GM04504 (cell line): ENCODE results near the gene ALDH2.
"Not testable (repeated sequence)": the region's sequence is repeated elsewhere in the genome, so short reads cannot be mapped to it uniquely, and the experiment has no call there.

Experiments used
- DNase-seq: peaks from one replicate; pipeline ENCODE4 v3.0.0-alpha.2; 2012; ENCODE audit warnings: low read depth

ALDH2 gene

DNA sequence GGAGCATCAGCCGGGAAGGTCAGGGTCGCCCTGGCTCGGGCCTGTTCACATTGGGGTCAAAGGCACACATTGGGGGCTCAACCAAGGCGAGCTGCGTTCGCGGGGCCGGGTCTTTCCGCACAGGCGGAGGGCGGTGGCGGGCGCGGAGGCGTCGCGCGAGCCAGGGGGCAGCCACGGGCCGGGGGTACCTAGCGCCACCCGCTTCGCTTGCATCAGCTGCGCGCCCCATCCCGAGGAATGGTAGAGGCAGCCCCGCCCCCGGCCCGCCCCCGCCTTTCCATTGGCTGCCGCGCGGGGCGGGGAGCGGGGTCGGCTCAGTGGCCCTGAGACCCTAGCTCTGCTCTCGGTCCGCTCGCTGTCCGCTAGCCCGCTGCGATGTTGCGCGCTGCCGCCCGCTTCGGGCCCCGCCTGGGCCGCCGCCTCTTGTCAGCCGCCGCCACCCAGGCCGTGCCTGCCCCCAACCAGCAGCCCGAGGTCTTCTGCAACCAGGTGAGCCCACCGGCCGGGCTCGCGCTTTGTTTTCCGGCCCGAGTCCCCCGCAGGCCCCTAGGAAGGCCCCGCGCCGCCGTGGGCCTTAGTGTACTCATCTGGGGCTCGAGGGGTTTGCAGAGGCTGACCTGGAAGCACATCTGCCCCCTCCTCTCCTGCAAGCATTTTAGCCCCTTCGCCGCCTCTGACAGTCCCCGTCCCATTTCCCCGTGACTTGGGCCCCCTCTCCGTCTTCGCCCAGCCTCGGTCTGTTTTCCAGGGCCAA lies at the start of gene ALDH2:
Gene ALDH2, plus strand, starts transcription at position 326 of the 754 bp plus-strand sequence. Its CDS starts 50 bp downstream, at position 376.
- DNase-seq = no peak

DNA sequence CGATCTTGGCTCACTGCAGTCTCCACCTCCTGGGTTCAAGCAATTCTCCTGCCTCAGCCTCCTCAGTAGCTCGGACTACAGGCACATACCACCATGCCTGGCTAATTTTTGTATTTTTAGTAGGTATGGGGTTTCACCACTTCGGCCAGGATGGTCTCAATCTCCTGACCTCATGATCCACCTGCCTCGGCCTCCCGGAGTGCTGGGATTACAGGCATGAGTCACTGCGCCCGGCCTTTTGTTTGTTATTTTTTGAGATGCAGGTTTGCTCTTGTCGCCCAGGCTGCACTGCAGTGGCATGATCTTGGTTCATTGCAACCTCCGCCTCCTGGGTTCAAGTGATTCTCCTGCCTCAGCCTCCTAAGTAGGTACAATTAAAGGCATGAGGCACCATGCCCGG lies 47.4 kb upstream of the ALDH2 start:
- DNase-seq = not testable (repeated sequence)

DNA sequence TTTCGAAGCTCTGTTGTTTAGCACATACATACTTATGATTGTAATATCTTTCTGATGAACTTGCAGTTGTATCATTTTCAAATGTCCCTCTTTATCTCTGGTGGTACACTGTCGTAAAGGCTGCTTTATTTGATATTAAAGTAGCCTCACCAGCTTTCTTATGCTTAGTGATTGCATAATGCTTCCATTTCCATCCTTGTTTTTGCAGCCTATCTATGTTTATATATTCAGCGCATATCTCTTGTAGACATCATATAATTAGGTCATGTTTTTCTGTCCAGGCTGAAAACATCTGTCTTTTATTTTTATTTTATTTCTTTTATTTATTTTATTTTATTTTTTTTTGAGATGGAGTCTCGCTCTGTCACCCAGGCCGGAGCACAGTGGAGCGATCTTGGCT lies 46.3 kb upstream of the ALDH2 start:
- no peak for DNase-seq

DNA sequence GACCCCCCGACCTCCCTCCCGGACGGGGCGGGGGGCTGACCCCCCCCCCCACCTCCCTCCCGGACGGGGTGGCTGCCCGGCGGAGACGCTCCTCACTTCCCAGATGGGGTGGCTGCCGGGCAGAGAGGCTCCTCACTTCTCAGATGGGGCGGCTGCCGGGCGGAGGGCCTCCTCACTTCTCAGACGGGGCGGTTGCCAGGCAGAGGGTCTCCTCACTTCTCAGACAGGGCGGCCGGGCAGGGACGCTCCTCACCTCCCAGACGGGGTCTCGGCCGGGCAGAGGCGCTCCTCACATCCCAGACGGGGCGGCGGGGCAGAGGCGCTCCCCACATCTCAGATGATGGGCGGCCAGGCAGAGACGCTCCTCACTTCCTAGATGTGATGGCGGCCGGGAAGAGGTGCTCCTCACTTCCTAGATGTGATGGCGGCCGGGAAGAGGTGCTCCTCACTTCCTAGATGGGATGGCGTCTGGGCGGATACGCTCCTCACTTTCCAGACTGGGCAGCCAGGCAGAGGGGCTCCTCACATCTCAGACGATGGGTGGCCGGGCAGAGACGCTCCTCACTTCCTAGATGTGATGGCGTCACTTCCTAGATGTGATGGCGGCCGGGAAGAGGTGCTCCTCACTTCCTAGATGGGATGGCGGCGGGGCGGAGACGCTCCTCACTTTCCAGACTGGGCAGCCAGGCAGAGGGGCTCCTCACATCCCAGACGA lies 42.9 kb upstream of the ALDH2 start:
- DNase-seq = not testable (repeated sequence)

DNA sequence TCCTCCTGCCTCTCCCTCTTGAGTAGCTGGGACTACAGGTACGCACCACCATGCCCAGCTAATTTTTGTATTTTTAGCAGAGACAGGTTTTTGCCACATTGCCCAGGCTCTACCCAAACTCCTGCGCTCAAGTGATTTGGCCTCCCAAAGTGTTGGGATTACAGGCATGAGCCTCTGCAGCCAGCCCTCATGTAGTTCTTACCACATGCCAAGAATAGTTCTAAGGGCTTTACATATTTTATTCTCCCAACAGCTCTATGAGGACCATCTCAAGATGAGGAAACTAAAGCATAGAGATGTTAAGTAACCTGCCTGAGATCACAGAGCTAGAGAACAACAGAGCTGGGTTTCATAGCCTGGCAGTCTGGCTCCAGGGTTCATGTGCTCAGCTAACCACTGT lies 37.9 kb upstream of the ALDH2 start:
- DNase-seq = no peak

DNA sequence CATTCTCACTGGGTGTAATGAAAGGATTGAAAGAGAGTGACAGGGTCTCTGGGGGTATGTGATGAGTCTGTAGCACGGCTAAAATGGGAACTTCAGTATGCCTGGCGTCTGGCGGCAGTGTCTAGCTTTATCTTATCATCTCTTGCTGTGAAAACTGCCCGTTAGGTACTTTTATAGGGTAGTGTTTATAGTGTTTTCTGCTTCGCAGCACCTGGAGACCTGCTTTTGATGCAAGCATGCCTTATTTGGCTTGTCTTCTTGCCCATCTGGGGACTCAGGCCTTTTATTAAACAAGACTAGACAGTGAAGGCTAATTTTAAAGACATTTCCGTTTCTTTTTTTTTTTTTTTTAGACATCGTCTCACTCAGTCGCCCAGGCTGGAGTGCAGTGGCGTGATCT lies 36.3 kb upstream of the ALDH2 start:
- DNase-seq = no peak

DNA sequence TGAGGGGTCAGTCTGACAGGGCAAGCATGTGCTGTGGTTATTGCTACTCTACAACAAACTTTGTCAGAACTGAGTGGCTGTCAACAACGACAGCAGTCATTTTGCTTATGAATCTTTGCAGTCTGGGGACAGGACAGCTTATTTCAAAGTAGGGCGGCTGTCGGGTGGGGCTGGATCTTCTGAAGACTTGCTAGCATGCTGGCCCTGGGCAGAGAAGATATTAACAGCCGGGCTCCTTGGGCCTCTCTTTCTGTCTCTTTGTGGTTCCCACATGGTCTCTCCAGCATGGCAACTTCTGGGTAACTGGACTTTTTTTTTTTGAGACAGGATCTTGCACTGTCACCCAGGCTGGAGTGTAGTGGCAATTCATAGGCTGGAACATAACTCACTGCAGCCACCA lies 33.9 kb upstream of the ALDH2 start:
- DNase-seq = no peak

DNA sequence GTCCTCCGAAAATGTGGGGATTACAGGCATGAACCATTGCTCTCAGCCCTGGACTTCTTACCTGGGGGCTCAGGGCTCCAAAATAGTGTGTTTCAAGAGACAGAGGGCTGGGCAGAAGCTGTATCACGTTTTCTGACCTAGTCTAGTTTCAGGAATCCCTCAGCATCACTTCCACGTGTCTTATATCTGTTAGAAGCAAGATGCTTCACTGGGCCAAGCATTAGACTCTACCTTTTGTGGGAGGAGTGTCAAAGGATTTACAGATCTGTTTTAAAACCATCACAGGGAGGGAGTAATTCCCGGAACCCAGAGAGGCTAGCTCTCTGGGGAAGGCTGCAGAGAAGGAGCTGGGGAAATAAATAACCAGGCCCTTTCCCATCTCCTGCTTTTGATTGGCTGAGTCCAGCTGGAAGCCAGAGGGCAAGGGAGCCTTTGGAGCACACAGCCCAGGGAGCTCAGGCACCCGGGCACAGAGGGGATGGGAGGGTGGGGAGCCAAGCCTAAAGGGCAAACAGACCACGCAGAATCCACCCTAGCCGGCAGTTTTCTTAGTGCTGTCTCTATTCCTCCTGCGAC lies 33.3 kb upstream of the ALDH2 start:
- DNase-seq = no peak

DNA sequence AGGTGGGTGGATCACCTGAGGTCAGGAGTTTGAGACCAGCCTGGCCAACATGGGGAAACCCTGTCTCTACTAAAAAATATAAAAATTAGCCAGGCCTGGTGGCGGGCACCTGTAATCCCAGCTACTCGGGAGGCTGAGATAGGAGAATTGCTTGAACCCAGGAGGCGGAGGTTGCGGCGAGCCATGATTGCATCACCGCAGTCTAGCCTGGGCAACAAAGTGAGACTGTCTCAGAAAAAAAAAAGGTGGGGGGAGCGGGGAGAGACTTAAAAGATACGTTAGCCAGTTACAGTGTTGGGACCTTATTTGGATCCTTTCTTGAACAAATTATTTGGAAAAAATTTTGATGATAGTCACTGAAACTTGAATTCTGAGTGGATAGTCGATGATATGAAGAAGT lies 27.2 kb upstream of the ALDH2 start:
- DNase-seq = not testable (repeated sequence)

DNA sequence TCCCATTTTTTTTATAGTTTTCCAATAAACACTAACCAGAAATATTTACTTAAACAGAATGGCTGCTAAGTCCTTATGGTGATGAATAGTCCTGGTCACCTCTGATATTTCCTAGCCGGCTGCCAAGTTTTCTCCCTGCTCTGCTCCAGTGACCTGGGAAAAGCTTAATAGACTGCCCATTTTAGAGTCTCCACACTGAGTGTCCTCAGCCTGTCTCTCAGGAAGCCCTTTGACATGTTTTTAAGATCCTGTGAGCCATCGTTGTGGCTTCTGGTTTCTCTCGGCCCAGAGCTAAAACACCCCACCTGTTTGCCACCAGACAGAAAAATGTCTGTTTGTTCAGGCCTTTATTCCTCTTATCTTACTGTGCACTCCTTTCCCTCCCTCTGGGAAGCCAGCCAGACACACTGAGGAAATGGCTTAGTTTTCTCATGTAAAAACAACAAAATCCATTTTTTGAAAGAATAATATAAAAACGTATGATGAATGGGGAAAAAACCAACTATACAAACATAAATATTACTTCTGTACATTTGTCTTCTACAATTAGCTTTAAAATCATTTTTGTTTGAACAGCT lies 25.4 kb upstream of the ALDH2 start:
- DNase-seq = no peak

DNA sequence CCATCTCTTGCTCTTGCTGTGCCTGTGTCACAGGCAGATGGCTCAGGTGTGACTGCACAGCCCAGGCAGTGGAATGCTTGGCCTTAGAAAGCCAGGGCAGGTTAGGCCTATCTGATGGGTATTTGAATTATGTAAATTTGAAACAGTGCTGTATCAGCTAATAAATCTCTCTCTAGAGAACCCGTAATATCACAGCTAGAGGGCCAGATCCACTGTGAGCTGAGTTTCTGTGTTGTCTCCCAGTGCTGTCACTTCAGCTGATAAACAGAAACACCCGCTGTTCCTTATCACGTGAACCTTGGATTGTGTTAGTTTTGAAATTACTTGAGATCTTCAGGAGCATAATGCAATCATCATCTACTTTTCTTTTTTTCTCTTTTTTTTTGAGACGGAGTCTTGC lies 21.5 kb upstream of the ALDH2 start:
- no peak for DNase-seq

DNA sequence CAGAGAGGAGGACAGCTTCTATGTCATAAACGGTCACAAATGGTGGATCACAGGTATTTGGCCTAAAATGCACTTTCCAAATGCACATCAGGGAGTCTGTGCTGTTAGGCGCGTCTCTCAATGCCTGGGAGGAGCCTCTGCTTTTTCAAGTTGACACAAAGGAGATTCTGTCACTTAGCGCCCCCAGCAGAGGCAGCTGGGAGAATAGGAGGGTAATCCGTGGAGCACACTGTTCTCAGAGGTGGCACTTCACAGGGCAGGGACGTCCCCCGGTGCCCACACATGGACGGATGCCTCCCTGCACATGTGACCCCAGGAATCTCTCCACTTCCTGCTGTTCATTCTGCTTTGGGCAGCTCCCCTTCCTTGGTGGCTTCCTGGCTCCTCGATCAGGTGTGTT lies 19.4 kb upstream of the ALDH2 start:
- no peak for DNase-seq

DNA sequence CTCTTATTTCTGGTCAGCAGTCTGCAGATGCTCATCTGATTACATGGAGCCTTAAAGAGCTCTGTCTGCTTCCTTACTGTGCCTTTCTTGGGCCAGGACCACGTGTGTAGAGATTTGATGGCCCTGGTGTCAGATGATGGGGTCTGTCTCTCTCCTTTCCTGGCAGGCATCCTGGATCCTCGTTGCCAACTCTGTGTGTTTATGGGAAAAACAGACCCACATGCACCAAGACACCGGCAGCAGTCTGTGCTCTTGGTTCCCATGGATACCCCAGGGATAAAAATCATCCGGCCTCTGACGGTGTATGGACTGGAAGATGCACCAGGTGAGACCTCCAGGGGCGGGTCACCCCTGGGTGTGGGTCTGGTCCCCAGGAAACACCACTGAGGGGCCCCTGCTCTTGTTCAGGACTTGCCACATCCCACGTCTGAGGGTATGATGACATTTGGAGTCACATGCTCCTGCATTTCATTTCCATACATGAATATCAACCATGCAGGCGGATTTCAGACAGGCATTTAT lies 18.5 kb upstream of the ALDH2 start:
- no peak for DNase-seq

DNA sequence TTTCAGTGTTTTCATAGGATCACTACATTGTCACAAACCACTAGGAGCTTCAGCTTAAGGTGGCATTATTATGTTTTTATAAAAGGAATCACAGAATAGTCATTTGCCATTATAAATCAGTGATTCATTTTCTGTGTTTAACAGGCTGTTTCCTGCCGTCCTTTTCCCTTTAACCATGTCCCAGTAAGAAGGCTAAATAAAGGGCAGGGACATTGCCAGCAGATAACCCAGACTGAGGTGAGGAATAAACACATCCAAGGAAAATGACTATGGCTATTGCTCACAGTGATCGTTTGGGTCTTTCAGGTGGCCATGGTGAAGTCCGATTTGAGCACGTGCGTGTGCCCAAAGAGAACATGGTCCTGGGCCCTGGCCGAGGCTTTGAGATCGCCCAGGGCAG lies 17.9 kb upstream of the ALDH2 start:
- no peak for DNase-seq

DNA sequence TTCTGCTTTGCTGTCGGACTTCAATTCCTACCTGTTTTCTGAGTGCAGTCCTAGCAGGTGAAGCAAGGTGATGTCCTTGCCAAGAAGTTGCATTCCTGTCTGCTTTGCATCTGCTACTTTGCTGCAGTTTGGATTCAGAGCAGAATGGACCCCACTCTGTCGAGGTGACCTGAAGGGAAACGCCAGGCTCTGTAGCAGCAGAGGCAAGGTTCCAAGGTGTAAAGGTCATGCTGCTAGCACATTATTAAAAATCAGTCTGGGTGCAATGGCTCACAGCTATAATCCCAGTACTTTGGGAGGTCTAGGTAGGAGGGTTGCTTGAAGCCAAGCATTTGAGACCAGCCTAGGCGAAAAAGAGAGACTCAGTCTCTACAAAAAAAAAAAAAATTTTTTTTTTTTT lies 17.3 kb upstream of the ALDH2 start:
- no peak for DNase-seq

DNA sequence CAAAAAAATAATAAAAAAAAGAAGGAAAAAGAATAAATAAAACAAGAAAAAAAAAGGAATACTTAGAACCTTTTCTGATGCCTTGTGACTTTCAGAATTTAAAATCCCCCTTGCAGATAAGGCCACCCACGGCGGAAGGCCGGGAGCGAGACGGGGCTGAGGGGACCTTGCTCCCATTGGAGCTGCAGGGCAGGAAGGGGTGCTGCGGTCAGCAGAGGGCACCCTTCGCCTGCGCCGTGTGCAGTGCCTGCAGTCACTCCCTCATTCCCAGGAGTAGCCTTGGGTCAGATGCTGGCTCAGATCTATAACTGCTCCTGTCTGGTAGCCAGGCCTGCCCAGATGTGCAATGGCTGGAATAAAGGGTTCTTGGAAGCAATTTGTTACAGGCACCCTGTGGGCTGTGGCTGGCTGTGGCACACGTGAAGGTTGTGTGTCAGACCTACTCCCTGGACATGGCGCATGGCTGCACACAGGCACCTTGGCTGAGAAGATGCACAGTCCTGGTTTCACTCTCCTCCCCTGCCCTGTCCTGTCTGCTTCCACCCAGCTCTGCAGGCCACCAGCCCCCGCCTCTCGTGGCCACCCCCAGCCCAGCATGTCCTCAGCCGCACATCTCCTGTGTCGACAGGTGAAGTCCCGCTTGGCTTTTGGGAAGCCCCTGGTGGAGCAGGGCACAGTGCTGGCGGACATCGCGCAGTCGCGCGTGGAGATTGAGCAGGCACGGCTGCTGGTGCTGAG lies 13.4 kb upstream of the ALDH2 start:
- DNase-seq = no peak

DNA sequence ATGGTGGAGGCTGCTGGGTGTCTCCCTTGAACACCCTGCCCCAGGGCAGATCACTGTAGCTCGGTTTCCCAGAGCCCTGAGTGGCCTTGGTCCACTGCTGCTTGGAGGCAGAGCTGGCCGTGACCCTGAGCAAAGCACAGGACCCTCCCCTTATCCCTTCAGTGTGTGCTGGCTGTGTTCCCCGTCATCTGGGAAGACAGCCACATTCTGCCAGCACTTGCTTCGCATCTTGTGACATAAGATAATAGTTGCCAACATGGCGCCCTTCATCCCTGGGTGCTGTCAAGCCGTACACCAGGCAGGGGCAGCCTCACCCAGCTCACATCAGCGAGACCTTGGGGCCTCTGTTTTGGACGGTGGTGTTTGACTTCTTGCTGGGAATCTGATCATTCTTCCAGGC lies 12.1 kb upstream of the ALDH2 start:
- DNase-seq = no peak

DNA sequence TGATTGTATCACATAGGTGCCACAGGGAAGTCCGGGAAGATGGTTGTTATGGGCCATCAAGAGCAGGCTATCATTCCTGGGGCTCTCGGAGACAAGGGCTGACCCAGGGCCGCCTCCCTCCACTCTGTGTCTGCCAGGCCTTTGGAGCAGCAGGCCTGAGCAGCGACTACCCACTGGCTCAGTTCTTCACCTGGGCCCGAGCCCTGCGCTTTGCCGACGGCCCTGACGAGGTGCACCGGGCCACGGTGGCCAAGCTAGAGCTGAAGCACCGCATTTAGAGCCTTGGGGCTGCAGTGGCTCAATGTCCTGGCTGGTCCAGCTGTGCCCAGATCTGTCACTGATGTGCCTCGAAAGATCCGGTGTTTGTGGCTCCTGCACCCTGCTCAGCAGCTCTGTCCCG lies 10.5 kb upstream of the ALDH2 start:
- DNase-seq = no peak

DNA sequence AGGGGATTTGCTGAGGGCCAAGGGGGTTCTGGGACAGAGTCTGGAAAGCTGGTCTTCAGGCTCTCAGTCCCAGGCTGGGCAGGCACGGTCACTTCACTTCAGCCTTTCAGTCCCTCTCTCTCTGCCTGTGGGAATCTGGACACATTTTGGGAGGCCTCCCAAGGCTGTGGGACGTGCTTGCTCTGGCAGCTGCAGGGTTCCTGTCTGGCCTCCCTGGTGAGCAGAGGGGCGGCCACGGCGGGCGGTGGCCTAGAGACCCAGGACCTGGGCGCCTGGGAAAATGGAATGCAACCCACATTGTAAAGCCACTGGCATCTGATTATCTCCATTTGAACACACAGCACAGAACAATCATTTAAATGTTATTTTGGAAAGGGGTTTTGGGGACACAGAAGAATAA lies 10.1 kb upstream of the ALDH2 start:
- DNase-seq = no peak

DNA sequence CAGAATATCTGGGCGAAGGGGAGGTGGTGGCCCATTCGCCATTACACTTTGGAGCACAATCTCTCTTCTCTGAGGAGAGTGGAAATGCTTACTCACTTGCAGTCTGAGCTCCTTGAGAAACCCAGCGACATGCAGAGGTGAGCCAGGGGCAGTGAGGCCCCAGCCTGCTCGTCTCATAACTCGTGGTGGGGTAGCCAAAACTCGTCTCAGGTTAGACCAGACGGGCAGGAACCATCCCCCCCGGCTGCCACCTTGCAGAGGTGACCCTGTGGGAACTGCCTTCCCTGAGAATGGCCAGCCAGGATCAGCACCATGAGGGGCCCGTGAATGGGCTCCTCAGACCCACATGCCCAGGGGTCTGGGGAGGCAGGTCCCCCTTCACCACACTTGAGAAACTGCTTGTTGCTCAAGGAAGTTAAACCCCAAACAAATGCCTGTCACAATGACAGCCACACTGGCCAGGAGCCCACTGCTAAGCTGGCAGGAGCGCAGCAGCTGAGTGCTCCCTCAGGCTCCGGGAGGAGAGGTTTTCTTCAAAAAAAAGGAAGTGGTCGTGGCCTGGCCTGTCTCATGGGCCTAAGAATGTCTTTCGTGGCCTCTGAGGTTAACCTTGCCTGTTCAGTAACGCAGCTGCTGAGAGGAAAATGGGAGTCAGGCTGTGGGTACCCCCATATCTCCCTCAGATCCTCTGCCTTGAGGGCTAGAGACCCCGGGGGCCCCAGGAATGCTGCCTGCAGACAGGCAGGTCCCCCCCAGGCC lies 9.2 kb upstream of the ALDH2 start:
- DNase-seq = no peak

DNA sequence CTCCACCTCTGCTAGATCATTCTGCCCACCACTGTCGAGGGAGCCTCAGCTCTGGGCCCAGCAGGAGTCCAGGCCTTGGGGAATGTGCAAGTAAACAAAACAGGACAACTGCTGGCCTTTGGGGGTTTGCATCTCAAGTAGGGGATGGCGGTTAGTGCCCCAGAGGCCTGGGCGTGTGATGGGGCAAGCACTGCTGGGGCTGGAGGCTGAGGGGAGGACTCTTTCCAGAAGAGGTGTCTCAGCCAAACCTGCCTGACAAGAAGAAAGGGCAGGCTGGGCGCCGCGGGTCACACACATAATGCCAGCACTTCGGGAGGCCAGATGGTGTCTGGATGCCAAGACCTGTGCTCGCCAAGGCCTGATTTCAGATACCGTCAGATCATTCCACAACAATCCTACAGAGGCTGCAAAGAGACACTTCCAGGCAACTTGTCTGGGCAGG lies 8.6 kb upstream of the ALDH2 start:
- no peak for DNase-seq
